ENCODE results near the gene WSB1. TPM values are rescaled to one million over a fixed set of nuclear protein-coding genes. Genes with fewer than 3 reads are reported as not detected.

Gene WSB1
- total and polyA plus RNA-seq, 4 donors = 26.6 to 86.2 (median 45.8) TPM

DNA sequence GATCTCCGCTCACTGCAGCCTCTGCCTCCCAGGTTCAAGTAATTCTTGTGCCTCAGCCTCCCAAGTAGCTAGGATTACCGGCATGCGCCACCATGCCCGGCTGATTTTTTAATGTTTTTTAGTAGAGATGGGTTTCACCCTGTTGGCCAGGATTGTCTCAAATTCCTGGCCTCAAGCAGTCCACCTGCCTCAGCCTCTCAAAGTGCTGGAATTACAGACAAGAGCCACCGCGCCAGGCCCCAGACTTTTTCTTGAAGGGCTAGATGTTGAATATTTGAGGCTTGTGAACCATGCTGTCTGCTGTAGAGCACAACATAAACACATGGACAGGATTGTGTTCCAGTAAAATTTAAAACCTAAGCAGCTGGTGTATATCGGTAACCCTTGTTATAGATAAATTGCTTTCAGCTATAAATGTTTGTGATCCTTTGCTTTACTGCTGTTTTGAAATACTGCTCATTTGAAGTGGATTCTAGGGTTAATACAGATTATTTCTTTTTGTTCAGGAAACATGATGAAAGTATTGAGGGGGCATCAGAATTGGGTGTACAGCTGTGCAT is 12.4 kb downstream of the WSB1 start:
- Histone ChIP-seq H3K9me3 (ENCODE audit: control insufficient read depth in 4 of 4, low read length in 3 of 4) (no peaks in the 10 kb centered on the region), H3K4me3 (ENCODE audit: low read depth in 1 of 3, low read length in 3 of 3) (no peak overlapping the region), H3K4me1 (ENCODE audit: control insufficient read depth in 4 of 4, insufficient read depth in 4 of 4, low read length in 3 of 4) (peaks cover 0 to 3% (median 1%) of the 10 kb centered on the region in 4 donors), H3K27ac (ENCODE audit: low read depth in 1 of 2, low read length in 2 of 2) (no peak overlapping the region), H3K9ac (ENCODE audit: low read depth in 1 of 2, low read length in 2 of 2) (no peak overlapping the region), H3K36me3 (ENCODE audit: control insufficient read depth in 4 of 4, insufficient read depth in 3 of 4, low read depth in 1 of 4, low read length in 3 of 4) (peaks cover 3 to 44% (median 37%) of the 10 kb centered on the region in 4 donors), H3K27me3 (ENCODE audit: control insufficient read depth in 4 of 4, insufficient read depth in 4 of 4, low read length in 3 of 4) (no peaks in the 10 kb centered on the region)
- TF ChIP-seq JUND (IDR thresholded peaks at IDR 0.05) = no peak
- TF ChIP-seq EGR1 (IDR thresholded peaks at IDR 0.05; ENCODE audit: low read depth in 2 of 2) = no peak
- TF ChIP-seq RXRA (IDR thresholded peaks at IDR 0.05) = no peak
- no peak for TF ChIP-seq FOXA2 (IDR thresholded peaks at IDR 0.05)
- TF ChIP-seq TAF1 (conservative IDR thresholded peaks at IDR 0.05) = no peak
- TF ChIP-seq NR2F2 (IDR thresholded peaks at IDR 0.05) = no peak
- no peak for TF ChIP-seq HNF4G (IDR thresholded peaks at IDR 0.05)
- no peak for TF ChIP-seq FOXA1 (IDR thresholded peaks at IDR 0.05)
- no peak for TF ChIP-seq RAD21 (IDR thresholded peaks at IDR 0.05)
- TF ChIP-seq, protein P1, sequence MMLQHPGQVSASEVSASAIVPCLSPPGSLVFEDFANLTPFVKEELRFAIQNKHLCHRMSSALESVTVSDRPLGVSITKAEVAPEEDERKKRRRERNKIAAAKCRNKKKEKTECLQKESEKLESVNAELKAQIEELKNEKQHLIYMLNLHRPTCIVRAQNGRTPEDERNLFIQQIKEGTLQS (IDR thresholded peaks at IDR 0.05) = no peak
- TF ChIP-seq REST (IDR thresholded peaks at IDR 0.05) = no peak
- no peak for TF ChIP-seq YY1 (IDR thresholded peaks at IDR 0.05)
- no peak for TF ChIP-seq CTCF (IDR thresholded peaks at IDR 0.05; ENCODE audit: low read depth, low read length, missing input control)
- no peak for DNase-seq (ENCODE audit: low spot score)
- 95% methylated on average over 7 of the region's 7 CpGs for WGBS

- no peaks in the 10 kb centered on the region for H3K4me1 ChIP-seq (ENCODE audit: control insufficient read depth in 4 of 4, insufficient read depth in 4 of 4, low read length in 3 of 4)
- 97% methylated on average over 4 of the region's 4 CpGs for WGBS
- TF ChIP-seq SP1 (IDR thresholded peaks at IDR 0.05) (no peak), GABPA (IDR thresholded peaks at IDR 0.05 in 1 of 2, conservative IDR thresholded peaks at IDR 0.05 in 1 of 2) (no peak), EGR1 (IDR thresholded peaks at IDR 0.05; ENCODE audit: low read depth in 2 of 2) (no peak), YY1 (IDR thresholded peaks at IDR 0.05) (no peak), RXRA (IDR thresholded peaks at IDR 0.05) (no peak), JUND (IDR thresholded peaks at IDR 0.05) (no peak), NR2F2 (IDR thresholded peaks at IDR 0.05) (no peak), ZBTB33 (IDR thresholded peaks at IDR 0.05) (no peak), HNF4G (IDR thresholded peaks at IDR 0.05) (no peak), HNF4A (conservative IDR thresholded peaks at IDR 0.05) (no peak), CTCF (IDR thresholded peaks at IDR 0.05; ENCODE audit: low read depth, low read length, missing input control) (no peak), RAD21 (IDR thresholded peaks at IDR 0.05) (no peak), FOXA2 (IDR thresholded peaks at IDR 0.05) (no peak)
- TF ChIP-seq, protein P1 (IDR thresholded peaks at IDR 0.05) = no peak
These were observed 16.7 kb downstream of the WSB1 start for GRCh38 chr17:27310565-27311110.

More at GRCh38 chr17:27310565-27311110, 16.7 kb downstream of the WSB1 start:
- no peak overlapping the region for H3K4me3 ChIP-seq (ENCODE audit: low read depth in 1 of 3, low read length in 3 of 3)
- H3K9me3 ChIP-seq (ENCODE audit: control insufficient read depth in 4 of 4, low read length in 3 of 4) = no peaks in the 10 kb centered on the region
- H3K36me3 ChIP-seq (ENCODE audit: control insufficient read depth in 4 of 4, insufficient read depth in 3 of 4, low read depth in 1 of 4, low read length in 3 of 4) = peaks cover 14 to 69% (median 60%) of the 10 kb centered on the region in 4 donors
- H3K27ac ChIP-seq (ENCODE audit: low read depth in 1 of 2, low read length in 2 of 2) = no peak overlapping the region
- DNase-seq (ENCODE audit: low spot score) = no peak
- H3K9ac ChIP-seq (ENCODE audit: low read depth in 1 of 2, low read length in 2 of 2) = no peak overlapping the region
- no peaks in the 10 kb centered on the region for H3K27me3 ChIP-seq (ENCODE audit: control insufficient read depth in 4 of 4, insufficient read depth in 4 of 4, low read length in 3 of 4)

All from liver (tissue), 9 donors.